Lower leg skin (tissue), 3 donors: ENCODE measurements around the gene LRTM2.

Experiments
- CTCF ChIP-seq, 3 donors: fragments of 450-650 bp; IDR thresholded peaks; one replicate each; pipeline ENCODE4 v1.5.1; 2016; ENCODE audit warnings: antibody characterized with exemption in 3 of 3, mild to moderate bottlenecking in 3 of 3, moderate library complexity in 2 of 3
- POLR2A ChIP-seq, 2 donors: fragments of 450-650 bp; IDR thresholded peaks; one replicate each; pipeline ENCODE4 v1.6.1; 2016 to 2017; ENCODE audit warnings: antibody characterized with exemption in 2 of 2, mild to moderate bottlenecking in 1 of 2, moderate library complexity in 1 of 2

GRCh38 chr12:1883513-1883912 lies 63.1 kb downstream of the LRTM2 start:
- TF ChIP-seq CTCF (IDR thresholded peaks at IDR 0.05) (no peak), POLR2A (IDR thresholded peaks at IDR 0.05) (no peak)
